Pericardium fibroblast (primary cell): ENCODE measurements around the gene BNIP2. TPM values are rescaled to one million over a fixed set of nuclear protein-coding genes. Genes with fewer than 3 reads are reported as not detected.

Source experiments
- total RNA-seq: library from RNA; depleted of rRNA; stranded (reverse); fragments of >200 nt; gene quantifications from 2 replicates; pipeline ENCODE4 v1.2.3, GENCODE V29; 2015

The BNIP2 gene, protein sequence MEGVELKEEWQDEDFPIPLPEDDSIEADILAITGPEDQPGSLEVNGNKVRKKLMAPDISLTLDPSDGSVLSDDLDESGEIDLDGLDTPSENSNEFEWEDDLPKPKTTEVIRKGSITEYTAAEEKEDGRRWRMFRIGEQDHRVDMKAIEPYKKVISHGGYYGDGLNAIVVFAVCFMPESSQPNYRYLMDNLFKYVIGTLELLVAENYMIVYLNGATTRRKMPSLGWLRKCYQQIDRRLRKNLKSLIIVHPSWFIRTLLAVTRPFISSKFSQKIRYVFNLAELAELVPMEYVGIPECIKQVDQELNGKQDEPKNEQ
- total RNA-seq, result 32.5 and 95.6 TPM in 2 replicates

DNA sequence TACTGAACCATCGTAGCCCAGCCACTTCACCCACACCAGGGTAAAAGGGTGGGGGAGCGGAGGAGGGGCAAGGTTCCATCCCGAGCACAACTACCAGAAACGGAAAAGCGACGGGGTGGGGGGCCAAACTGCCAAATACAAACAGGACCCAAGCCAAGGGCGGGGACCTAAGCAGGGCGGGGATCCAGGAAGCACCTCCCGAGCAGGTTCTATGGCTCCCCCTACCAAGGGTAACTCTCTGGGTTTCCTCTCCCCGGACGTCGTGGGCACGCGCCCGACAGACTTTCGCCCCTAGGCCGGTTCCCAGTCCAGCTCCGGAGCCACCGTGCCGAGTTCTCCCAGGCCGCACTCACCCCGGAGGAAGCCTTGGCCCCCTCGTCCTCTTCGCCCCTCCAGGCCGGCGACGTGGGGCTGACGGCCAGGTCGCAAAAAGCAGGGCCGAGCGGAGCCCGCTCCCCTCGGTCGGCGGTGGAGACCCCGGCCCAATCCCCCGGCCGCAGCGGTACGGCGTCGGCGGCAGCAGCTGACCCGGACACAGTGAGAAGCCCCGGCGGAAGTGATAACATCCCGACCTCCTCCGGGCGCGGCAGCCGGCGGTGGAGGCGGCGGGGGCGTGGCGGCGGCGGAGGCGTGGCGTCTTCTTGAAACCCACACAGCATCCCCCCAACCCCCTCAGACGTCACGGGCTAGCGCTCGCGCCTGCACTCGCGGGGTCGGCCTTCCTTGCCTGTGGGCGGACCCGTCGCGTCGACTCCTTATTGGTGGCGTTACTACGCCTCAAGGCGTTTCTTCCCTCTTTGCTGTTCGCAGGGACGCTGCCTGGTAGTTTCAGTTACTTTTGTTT, at the start of gene BNIP2:
TSS of gene BNIP2 (minus strand) at position 539 of the 844 bp plus-strand sequence. CDS start 6,863 bp downstream, outside the sequence.

DNA sequence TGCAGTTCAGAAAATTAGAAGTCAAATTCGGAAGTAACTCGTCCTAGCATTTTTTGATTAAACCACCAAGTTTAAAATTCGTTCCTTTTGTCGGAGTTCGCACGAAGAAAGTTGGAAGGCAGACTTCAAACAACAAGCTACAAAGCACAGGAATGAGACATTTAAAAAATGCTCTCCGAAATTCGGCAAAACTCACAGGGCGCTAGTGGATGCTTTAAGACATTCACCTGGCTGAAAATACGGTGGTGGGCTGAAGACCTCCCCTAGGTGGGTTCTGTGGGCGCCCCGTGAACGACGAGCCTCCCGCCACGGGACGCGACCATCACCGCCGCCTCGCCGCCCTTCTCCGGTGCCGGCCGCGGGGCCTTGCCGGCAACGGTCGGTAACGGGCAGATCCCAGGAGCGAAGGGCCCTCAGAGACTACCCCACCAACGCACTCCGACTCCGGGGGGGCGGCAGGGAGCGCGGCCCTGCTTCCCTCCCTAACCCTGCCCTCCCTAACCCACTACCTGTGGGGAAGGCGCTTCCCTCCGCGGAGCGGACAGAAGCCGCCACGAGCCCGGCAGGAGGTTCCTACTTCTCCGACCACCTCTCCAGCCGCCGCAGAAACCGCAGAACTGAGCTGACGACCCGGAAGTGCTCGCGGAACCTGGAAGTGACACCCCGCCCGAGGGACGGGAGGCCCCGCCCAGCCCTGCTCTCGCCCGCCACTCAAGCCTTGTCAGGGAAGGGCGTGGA, 32.1 kb downstream of the BNIP2 start, which contains the start of gene GTF2A2:
TSS of gene GTF2A2 (minus strand) at position 619 of the 738 bp plus-strand sequence. CDS start 5,238 bp downstream, outside the sequence.

DNA sequence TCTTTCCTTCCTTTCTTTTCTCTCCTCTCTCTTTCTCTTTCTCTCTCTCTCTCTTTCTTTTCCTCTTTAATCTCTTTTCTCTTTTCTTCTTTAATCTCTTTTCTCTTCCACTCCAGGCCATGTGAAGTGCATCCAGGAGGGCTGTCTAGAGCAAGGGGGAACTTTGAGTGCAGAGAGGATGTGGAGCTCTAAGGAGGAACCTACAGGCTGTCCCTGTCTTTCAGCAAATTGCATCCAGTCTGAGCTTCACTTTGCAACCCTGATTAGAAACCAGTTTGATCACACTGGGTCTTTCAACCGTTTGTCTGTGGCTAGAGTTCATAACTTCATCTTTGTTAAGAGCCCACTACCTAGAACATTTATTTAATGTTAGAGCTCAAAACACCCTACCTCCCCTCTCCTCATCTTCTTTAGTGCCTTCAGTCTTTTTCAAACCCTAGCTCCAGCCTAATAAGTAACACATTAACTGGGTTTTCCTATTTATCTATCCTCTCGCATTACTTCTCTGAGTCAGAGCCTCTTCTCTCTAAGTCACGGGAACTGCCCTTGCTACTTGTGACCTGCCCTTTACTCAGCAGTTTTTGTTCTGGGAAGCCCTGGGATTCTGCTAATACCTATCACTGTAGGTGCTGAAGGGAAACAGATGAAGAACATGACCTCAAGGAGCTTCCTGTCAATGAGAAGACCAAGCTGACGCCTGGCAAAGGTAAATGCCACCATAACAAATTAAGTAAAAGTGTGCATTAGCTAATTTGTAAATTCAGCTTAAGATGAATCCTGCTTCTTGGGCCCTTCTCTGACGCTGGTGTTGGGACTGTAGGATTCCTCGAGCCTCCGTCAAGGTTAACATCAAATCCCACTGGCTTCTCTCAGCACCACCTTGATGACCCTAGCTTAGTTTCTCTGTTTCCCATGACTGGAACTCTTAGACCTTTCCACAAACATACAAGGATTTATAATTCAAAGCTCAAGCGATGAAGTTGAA, 77.6 kb downstream of the BNIP2 start, which contains the start of gene GCNT3:
TSS of gene GCNT3 (plus strand) at position 508 of the 985 bp plus-strand sequence. CDS start 6,456 bp downstream, outside the sequence.

Other genes starting within 250 kb of the BNIP2 start
- gene GCNT3, start 77.5 kb downstream of the BNIP2 start, total RNA-seq, result not detected in 2 replicates
- 40.0 and 50.3 TPM in 2 replicates for gene GTF2A2, start 31.8 kb downstream of the BNIP2 start, total RNA-seq